CD4-positive, alpha-beta T cell (primary cell): Measurements from ENCODE around the gene CRTAC1. TPM values are rescaled to one million over a fixed set of nuclear protein-coding genes. Genes with fewer than 3 reads are reported as not detected.

ENCODE experiments used
- ATAC-seq: fragments of 200-7000 bp; cut with Tn5 transposase; one replicate; pipeline ENCODE4 v1.10.0; 2022; ENCODE audit warnings: mild to moderate bottlenecking; ENCODE audit not compliant: poor library complexity
- CTCF ChIA-PET: fragments of 350-600 bp; sonication (Branson Sonifier 250); formaldehyde crosslinking; loops from one replicate; lab custom pipeline; 2021; ENCODE audit warnings: antibody characterized with exemption, inconsistent platforms; lab: Charles Lee
- POLR2A ChIA-PET: fragments of 350-600 bp; sonication (Branson Sonifier 250); formaldehyde crosslinking; loops from one replicate; lab custom pipeline; 2021; ENCODE audit warnings: antibody characterized with exemption, inconsistent platforms; lab: Charles Lee
- DNase-seq, 14 experiments: peaks; one replicate each; pipeline ENCODE4 v3.0.0-alpha.2; 2013 to 2020; ENCODE audit warnings: mixed read lengths in 2 of 14
- H3K27ac ChIP-seq, 2 donors: one replicate each; pipeline versions ENCODE4 v1.5.1 to v1.7.0; 2013; ENCODE audit warnings: low read length in 2 of 2, low read depth in 1 of 2, mild to moderate bottlenecking in 1 of 2
- H3K27me3 ChIP-seq, 2 experiments: 1 replicate in 1 of 2; 2 replicates in 1 of 2; pipeline versions ENCODE4 v1.6.1 to v1.7.0; 2013; ENCODE audit warnings: low read length in 2 of 2, control low read depth in 1 of 2, mild to moderate bottlenecking in 1 of 2, moderate library complexity in 1 of 2; ENCODE audit not compliant: insufficient read depth in 2 of 2, control insufficient read depth in 1 of 2
- H3K36me3 ChIP-seq: one replicate; pipeline ENCODE4 v1.6.1; 2013; ENCODE audit warnings: low read length, control low read depth; ENCODE audit not compliant: insufficient read depth
- H3K4me1 ChIP-seq: one replicate; pipeline ENCODE4 v1.6.1; 2013; ENCODE audit warnings: low read length, control low read depth; ENCODE audit not compliant: insufficient read depth
- H3K4me3 ChIP-seq: one replicate; pipeline ENCODE4 v1.5.1; 2013; ENCODE audit warnings: mild to moderate bottlenecking, low read length, moderate library complexity
- H3K9me3 ChIP-seq, 2 experiments: 1 replicate in 1 of 2; 2 replicates in 1 of 2; pipeline versions ENCODE4 v1.6.1 to v1.7.0; 2013; ENCODE audit warnings: low read length in 2 of 2, mild to moderate bottlenecking in 2 of 2, control low read depth in 1 of 2, moderate library complexity in 1 of 2; ENCODE audit not compliant: control insufficient read depth in 1 of 2, insufficient read depth in 1 of 2
- H3K27ac Mint-ChIP-seq: one replicate; pipeline ENCODE4 v1.8.0; 2020; ENCODE audit warnings: mixed read lengths
- H3K27me3 Mint-ChIP-seq: one replicate; pipeline ENCODE4 v1.8.0; 2021; ENCODE audit warnings: mixed read lengths
- H3K36me3 Mint-ChIP-seq: one replicate; pipeline ENCODE4 v1.8.0; 2021; ENCODE audit warnings: low read depth, mixed read lengths
- H3K4me1 Mint-ChIP-seq: one replicate; pipeline ENCODE4 v1.8.0; 2021; ENCODE audit warnings: low read depth, mixed read lengths
- H3K4me3 Mint-ChIP-seq: one replicate; pipeline ENCODE4 v1.8.0; 2020; ENCODE audit warnings: mild to moderate bottlenecking, mixed read lengths
- H3K9me3 Mint-ChIP-seq: one replicate; pipeline ENCODE4 v1.8.0; 2020; ENCODE audit warnings: mixed read lengths
- intact Hi-C, 2 experiments: fragments of 100-400 bp; cut with DNase I in 1 of 2; cut with micrococcal nuclease in 1 of 2; formaldehyde crosslinking; loops; one replicate each; pipeline versions ENCODE4 v1.15.1 to v1.9.0; 2023 to 2025; cut with DNase I, micrococcal nuclease
- total RNA-seq, 174 experiments: library from RNA in 2 of 174; stranded (reverse) in 2 of 174; gene quantifications; one replicate each; pipeline ENCODE4 v1.2.3 and lab custom pipeline; 2021 to 2026
- TF ChIP-seq, protein P1 (sequence below): fragments of 200-600 bp; IDR thresholded peaks from one replicate; pipeline ENCODE4 v1.8.0; 2022; ENCODE audit warnings: antibody characterized with exemption, mild to moderate bottlenecking

The CRTAC1 gene
- total RNA-seq, 2 experiments from 2014 or later: not detected

DNA sequence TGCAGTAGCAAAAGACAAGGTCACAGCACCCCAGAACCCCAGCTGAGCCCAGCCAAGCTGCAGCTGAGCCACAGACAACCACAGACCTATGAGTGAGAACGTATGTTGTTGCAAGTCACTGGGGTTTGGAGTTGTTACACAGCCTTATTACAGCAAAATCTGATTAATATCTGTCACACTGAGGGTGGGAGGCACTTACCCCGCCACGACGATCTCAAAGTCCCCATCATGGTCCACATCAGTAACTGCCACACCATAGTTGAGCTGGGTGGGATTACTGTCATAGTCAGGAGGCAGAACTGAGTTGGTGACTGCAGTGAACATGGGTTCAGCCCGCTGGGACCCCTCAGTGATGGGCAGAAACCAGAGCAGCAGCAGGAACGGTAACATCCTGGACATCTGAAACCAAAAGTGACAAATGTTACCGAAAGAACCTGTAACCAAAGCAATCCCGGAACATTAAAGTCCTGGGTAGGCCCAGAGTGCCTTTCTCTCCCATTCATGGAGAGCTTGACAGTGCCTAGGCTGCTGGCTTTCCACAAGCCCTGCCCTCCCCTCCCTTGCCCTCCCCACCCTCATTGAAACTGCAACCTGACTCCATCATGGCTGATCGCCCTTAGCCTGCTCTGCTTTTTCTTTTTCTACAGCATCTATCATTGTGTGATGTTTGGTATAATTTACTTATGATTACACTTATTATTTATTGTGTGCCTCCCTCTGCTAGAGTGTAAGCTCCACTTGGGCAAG lies 19.3 kb downstream of the CRTAC1 start:
- ATAC-seq (no peak), DNase-seq (no peak)
- no peaks in the 10 kb centered on the region for H3K9me3 ChIP-seq
- peaks cover 53% of the 10 kb centered on the region for H3K27me3 Mint-ChIP-seq
- H3K9me3 Mint-ChIP-seq: no peaks in the 10 kb centered on the region
- H3K36me3 Mint-ChIP-seq: no peaks in the 10 kb centered on the region
- H3K4me3 ChIP-seq: no peak overlapping the region
- H3K27ac Mint-ChIP-seq: no peak overlapping the region
- no peaks in the 10 kb centered on the region for H3K36me3 ChIP-seq
- no peak overlapping the region for H3K27ac ChIP-seq
- H3K4me1 Mint-ChIP-seq: peaks cover 5% of the 10 kb centered on the region
- H3K27me3 ChIP-seq: peaks cover 18 to 28% of the 10 kb centered on the region in 2 experiments
- POLR2A ChIA-PET: no interaction called here
- intact Hi-C loops: no loop called here
- CTCF ChIA-PET: no interaction called here
- H3K4me1 ChIP-seq: peaks cover 2% of the 10 kb centered on the region
- H3K4me3 Mint-ChIP-seq: no peak overlapping the region
- TF ChIP-seq, protein P1, sequence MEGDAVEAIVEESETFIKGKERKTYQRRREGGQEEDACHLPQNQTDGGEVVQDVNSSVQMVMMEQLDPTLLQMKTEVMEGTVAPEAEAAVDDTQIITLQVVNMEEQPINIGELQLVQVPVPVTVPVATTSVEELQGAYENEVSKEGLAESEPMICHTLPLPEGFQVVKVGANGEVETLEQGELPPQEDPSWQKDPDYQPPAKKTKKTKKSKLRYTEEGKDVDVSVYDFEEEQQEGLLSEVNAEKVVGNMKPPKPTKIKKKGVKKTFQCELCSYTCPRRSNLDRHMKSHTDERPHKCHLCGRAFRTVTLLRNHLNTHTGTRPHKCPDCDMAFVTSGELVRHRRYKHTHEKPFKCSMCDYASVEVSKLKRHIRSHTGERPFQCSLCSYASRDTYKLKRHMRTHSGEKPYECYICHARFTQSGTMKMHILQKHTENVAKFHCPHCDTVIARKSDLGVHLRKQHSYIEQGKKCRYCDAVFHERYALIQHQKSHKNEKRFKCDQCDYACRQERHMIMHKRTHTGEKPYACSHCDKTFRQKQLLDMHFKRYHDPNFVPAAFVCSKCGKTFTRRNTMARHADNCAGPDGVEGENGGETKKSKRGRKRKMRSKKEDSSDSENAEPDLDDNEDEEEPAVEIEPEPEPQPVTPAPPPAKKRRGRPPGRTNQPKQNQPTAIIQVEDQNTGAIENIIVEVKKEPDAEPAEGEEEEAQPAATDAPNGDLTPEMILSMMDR: no peak

DNA sequence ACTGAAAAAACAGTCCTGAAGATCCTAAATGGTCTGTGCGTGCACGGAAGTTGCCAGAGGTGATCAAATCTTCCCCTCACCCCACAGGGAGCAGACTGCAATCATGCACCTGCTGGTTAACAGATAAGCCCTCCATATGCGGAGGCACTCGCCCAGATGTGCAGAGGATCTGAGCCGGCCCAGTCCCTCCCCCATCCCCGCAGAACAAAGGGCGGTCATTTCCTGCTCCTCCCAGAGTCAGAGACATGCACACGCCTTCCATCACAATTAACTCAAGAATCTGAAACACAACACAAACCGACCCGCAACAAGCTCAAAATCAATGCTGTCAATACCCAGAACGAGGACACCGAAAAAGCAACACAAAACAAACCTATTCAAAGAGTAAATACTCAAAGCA lies 24.2 kb downstream of the CRTAC1 start:
- no peak for ATAC-seq
- TF ChIP-seq, protein P1: no peak
- Histone ChIP-seq H3K9me3 (no peaks in the 10 kb centered on the region), H3K4me3 (no peak overlapping the region), H3K36me3 (no peaks in the 10 kb centered on the region), H3K4me1 (peaks cover 2% of the 10 kb centered on the region), H3K27me3 (peaks cover 9 to 16% of the 10 kb centered on the region in 2 experiments), H3K27ac (no peak overlapping the region)
- no peaks in the 10 kb centered on the region for H3K36me3 Mint-ChIP-seq
- intact Hi-C loops: no loop called here
- POLR2A ChIA-PET: no interaction called here
- DNase-seq: peak in 1 of 14 experiments; percentile 1
- CTCF ChIA-PET: no interaction called here
- no peak overlapping the region for H3K27ac Mint-ChIP-seq
- no peaks in the 10 kb centered on the region for H3K9me3 Mint-ChIP-seq
- no peak overlapping the region for H3K4me3 Mint-ChIP-seq
- peaks cover 33% of the 10 kb centered on the region for H3K27me3 Mint-ChIP-seq
- peaks cover 5% of the 10 kb centered on the region for H3K4me1 Mint-ChIP-seq

GRCh38 chr10:98001736-98002135 lies 28.7 kb downstream of the CRTAC1 start:
- TF ChIP-seq, protein P1: no peak
- Mint-ChIP-seq H3K4me1 (peaks cover 5% of the 10 kb centered on the region), H3K4me3 (no peak overlapping the region), H3K27me3 (peaks cover 14% of the 10 kb centered on the region), H3K9me3 (peaks cover 2% of the 10 kb centered on the region), H3K36me3 (no peaks in the 10 kb centered on the region), H3K27ac (no peak overlapping the region)
- ChIA-PET CTCF (no interaction called here), POLR2A (no interaction called here)
- Histone ChIP-seq H3K4me1 (peaks cover 2% of the 10 kb centered on the region), H3K27ac (no peak overlapping the region), H3K9me3 (peaks cover 5 to 13% of the 10 kb centered on the region in 2 experiments), H3K36me3 (no peaks in the 10 kb centered on the region), H3K27me3 (peaks cover 6 to 8% of the 10 kb centered on the region in 2 experiments), H3K4me3 (no peak overlapping the region)
- DNase-seq (no peak), ATAC-seq (no peak)
- intact Hi-C loops: no loop called here
